Ishikawa (cell line): Measurements from ENCODE around the gene DPYD.

Experiments used
- EP300 ChIP-seq: IDR thresholded peaks from 2 replicates; pipeline ENCODE4 v1.6.1; 2012; ENCODE audit warnings: borderline replicate concordance
- NFIC ChIP-seq: IDR thresholded peaks from 2 replicates; pipeline ENCODE4 v1.6.1; 2012
- RAD21 ChIP-seq: IDR thresholded peaks from 2 replicates; pipeline ENCODE4 v1.6.1; 2012; ENCODE audit warnings: low read depth
- REST ChIP-seq: IDR thresholded peaks from 2 replicates; pipeline ENCODE4 v1.6.1; 2012; ENCODE audit warnings: low read depth, mild to moderate bottlenecking
- TAF1 ChIP-seq: IDR thresholded peaks from 2 replicates; pipeline ENCODE4 v1.6.1; 2012; ENCODE audit warnings: low read depth, mild to moderate bottlenecking
- TCF12 ChIP-seq: IDR thresholded peaks from 2 replicates; pipeline ENCODE4 v1.6.1; 2012; ENCODE audit warnings: low read depth
- USF1 ChIP-seq: IDR thresholded peaks from 2 replicates; pipeline ENCODE4 v1.6.1; 2012
- YY1 ChIP-seq: IDR thresholded peaks from 2 replicates; pipeline ENCODE4 v1.6.1; 2012; ENCODE audit warnings: low read depth

- no peak for TF ChIP-seq EP300
- no peak for TF ChIP-seq TAF1
- no peak for TF ChIP-seq YY1
- no peak for TF ChIP-seq TCF12
- no peak for TF ChIP-seq REST
- no peak for TF ChIP-seq NFIC
- no peak for TF ChIP-seq USF1
- no peak for TF ChIP-seq RAD21
These were observed 103.9 kb downstream of the DPYD start for GRCh38 chr1:97816927-97817326.
